22Rv1 (cell line): ENCODE data around the gene TAB2.

Experiments
- H3K27ac ChIP-seq: fragments of 450-650 bp; 2 replicates; pipeline ENCODE4 v1.5.1; 2017
- ZFX ChIP-seq: fragments of 450-650 bp; IDR thresholded peaks from 2 replicates; pipeline ENCODE4 v1.6.1; 2017; ENCODE audit warnings: antibody characterized with exemption, borderline replicate concordance
- TF ChIP-seq, protein P1 (sequence below): fragments of 450-650 bp; IDR thresholded peaks from 2 replicates; pipeline ENCODE4 v1.5.1; 2017; ENCODE audit warnings: mild to moderate bottlenecking

The TAB2 gene

GRCh38 chr6:149433405-149433804 is 115.9 kb downstream of the TAB2 start:
- no peak overlapping the region for H3K27ac ChIP-seq
- no peak for TF ChIP-seq ZFX
- TF ChIP-seq, protein P1, sequence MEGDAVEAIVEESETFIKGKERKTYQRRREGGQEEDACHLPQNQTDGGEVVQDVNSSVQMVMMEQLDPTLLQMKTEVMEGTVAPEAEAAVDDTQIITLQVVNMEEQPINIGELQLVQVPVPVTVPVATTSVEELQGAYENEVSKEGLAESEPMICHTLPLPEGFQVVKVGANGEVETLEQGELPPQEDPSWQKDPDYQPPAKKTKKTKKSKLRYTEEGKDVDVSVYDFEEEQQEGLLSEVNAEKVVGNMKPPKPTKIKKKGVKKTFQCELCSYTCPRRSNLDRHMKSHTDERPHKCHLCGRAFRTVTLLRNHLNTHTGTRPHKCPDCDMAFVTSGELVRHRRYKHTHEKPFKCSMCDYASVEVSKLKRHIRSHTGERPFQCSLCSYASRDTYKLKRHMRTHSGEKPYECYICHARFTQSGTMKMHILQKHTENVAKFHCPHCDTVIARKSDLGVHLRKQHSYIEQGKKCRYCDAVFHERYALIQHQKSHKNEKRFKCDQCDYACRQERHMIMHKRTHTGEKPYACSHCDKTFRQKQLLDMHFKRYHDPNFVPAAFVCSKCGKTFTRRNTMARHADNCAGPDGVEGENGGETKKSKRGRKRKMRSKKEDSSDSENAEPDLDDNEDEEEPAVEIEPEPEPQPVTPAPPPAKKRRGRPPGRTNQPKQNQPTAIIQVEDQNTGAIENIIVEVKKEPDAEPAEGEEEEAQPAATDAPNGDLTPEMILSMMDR, result no peak

- H3K27ac ChIP-seq, result no peak overlapping the region
- TF ChIP-seq ZFX, result no peak
- TF ChIP-seq, protein P1, result no peak
Measured at GRCh38 chr6:149433881-149434280, 116.4 kb downstream of the TAB2 start.

DNA sequence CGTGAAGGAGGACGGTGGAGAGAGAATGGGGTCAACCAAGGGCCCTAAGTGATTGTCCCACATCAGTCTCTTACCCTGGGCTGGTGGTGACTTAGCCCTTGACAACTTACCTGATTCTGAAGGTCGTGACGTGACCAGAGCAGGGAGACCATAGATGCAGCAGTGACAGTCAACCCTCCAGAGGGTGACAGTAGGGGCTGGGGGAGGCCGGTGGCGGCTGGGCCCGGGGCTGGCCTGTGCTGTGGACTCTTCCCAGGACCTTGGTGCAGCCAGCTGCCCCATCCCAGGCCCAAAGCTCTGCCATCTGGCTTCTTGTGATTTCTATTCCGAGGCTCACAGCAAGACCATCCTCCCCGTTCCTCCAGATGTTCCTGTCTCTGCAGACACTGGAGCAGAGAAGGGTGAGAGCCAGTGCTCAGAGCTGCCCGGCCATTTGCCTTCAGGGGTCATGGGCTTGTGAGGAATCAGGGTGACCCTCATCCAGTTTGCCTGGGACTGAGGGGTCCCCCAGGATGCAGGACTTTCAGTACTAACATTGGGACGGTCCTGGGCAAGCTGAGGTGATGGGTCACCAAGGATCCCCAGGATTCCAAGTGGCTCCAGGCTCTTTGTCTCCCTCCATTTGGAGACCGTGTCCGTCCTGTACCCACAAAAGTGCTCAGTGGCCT is 118.5 kb downstream of the TAB2 start:
- no peak overlapping the region for H3K27ac ChIP-seq
- TF ChIP-seq, protein P1, result no peak
- no peak for TF ChIP-seq ZFX

DNA sequence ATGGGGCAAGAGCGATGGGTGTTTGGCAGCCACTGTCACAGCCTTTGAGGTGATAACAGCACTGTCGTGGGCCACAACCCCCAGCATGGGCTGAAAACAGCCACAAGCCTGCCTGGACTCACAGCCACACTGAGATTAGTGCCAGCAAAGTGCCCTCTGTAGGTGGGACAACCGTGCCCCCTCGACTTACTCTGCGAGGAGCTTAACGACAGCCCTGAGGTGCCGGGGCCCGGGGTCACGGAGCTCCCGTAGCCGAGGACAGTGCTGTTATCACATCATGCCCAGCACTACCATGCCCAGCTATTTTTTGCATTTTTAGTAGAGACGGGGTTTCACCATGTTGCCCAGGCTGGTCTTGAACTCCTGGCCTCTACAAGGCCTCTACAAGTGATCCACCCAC is 119.1 kb downstream of the TAB2 start:
- TF ChIP-seq ZFX, result no peak
- TF ChIP-seq, protein P1, result no peak
- no peak overlapping the region for H3K27ac ChIP-seq

GRCh38 chr6:149437212-149437611 is 119.7 kb downstream of the TAB2 start:
- TF ChIP-seq, protein P1, result no peak
- TF ChIP-seq ZFX, result no peak
- H3K27ac ChIP-seq, result no peak overlapping the region

DNA sequence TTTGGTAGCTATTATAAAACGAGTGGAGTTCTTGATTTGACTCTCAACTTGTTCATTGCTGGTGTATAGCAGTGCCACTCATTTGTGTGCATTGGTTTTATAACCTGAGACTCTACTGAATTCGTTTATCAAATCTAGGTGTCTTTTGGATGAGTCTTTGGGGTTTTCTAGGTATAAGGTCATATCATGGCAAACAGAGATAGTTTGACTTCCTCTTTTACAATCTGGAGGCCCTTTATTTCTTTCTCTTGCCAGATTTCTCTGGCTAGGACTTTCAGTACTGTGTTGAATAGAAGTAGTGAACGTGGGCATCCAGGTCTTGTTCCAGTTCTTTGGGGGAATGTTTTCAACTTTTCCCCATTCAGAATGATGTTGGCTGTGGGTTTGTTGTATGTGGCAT is 121.3 kb downstream of the TAB2 start:
- TF ChIP-seq, protein P1, result no peak
- TF ChIP-seq ZFX, result no peak

GRCh38 chr6:149439626-149440025 is 122.1 kb downstream of the TAB2 start:
- no peak overlapping the region for H3K27ac ChIP-seq
- no peak for TF ChIP-seq ZFX
- TF ChIP-seq, protein P1, result no peak

More for the DNA sequence above, 121.3 kb downstream of the TAB2 start:
- no peak overlapping the region for H3K27ac ChIP-seq
